SK-N-SH (cell line): Measurements from ENCODE around the gene FRMD4B. TPM values are rescaled to one million over a fixed set of nuclear protein-coding genes. Genes with fewer than 3 reads are reported as not detected.

Source experiments
- CTCF ChIA-PET: fragments of 300-600, 350-600 bp; formaldehyde crosslinking; extraction: SDS; loops from one replicate; lab custom pipeline; 2021; lab: Yijun Ruan, JAX
- POLR2A ChIA-PET: fragments of 350-600 bp; sonication (Branson Sonifier 250); formaldehyde crosslinking; extraction: SDS; loops from one replicate; lab custom pipeline; 2020; ENCODE audit warnings: antibody characterized with exemption, inconsistent platforms; lab: Yijun Ruan, JAX
- DNase-seq: peaks from one replicate; pipeline ENCODE4 v3.0.0; 2012
- H2AFZ ChIP-seq: fragments of 200-600 bp; sonication (generic); 2 replicates; pipeline ENCODE4 v1.8.1; 2016; ENCODE audit warnings: antibody characterized with exemption, mild to moderate bottlenecking, low read depth
- H3F3A ChIP-seq: fragments of 200-600 bp; sonication (generic); replicated peaks from 2 replicates; pipeline ENCODE3; 2016; ENCODE audit warnings: antibody characterized with exemption, mild to moderate bottlenecking; ENCODE audit not compliant: insufficient read depth
- H3K27ac ChIP-seq, 2 experiments: fragments of 200-500 bp in 1 of 2; fragments of 200-600 bp in 1 of 2; sonication (Bioruptor generic) in 1 of 2; sonication (generic), shearing (Covaris generic) in 1 of 2; 2 replicates each; pipeline versions ENCODE4 v1.5.1 to v1.6.1; 2014 to 2016; ENCODE audit warnings: low read depth in 2 of 2, inconsistent platforms in 1 of 2, low read length in 1 of 2, mild to moderate bottlenecking in 1 of 2, mixed read lengths in 1 of 2
- H3K27me3 ChIP-seq: fragments of 200-600 bp; sonication (generic), shearing (Covaris generic); 2 replicates; pipeline ENCODE4 v1.6.1; 2016; ENCODE audit warnings: mixed run types; ENCODE audit not compliant: insufficient read depth
- H3K36me3 ChIP-seq, 2 experiments: fragments of 200-500 bp in 1 of 2; fragments of 200-600 bp in 1 of 2; sonication (Bioruptor generic) in 1 of 2; sonication (generic) in 1 of 2; replicated peaks in 1 of 2; 2 replicates each; pipeline versions ENCODE3 to v1.5.1; 2014 to 2016; ENCODE audit warnings: low read length in 1 of 2, mild to moderate bottlenecking in 1 of 2; ENCODE audit not compliant: insufficient read depth in 2 of 2, control insufficient read depth in 1 of 2
- H3K4me1 ChIP-seq, 2 experiments: fragments of 200-500 bp in 1 of 2; fragments of 200-600 bp in 1 of 2; sonication (Bioruptor generic) in 1 of 2; sonication (generic), shearing (Covaris generic) in 1 of 2; 2 replicates each; pipeline versions ENCODE4 v1.5.1 to v1.6.1; 2014 to 2016; ENCODE audit warnings: low read depth in 1 of 2, low read length in 1 of 2, mixed run types in 1 of 2; ENCODE audit not compliant: insufficient read depth in 2 of 2, control insufficient read depth in 1 of 2
- H3K4me2 ChIP-seq: fragments of 200-600 bp; sonication (generic), shearing (Covaris generic); 2 replicates; pipeline ENCODE4 v1.6.1; 2017; ENCODE audit warnings: mixed run types
- H3K4me3 ChIP-seq, 2 experiments: fragments of 200-500 bp in 1 of 2; fragments of 200-600 bp in 1 of 2; sonication (Bioruptor generic) in 1 of 2; sonication (generic), shearing (Covaris generic) in 1 of 2; 2 replicates each; pipeline versions ENCODE4 v1.5.1 to v1.8.1; 2014 to 2016; ENCODE audit warnings: low read depth in 2 of 2, inconsistent platforms in 1 of 2, low read length in 1 of 2, mild to moderate bottlenecking in 1 of 2, mixed read lengths in 1 of 2, moderate library complexity in 1 of 2
- H3K79me2 ChIP-seq: fragments of 200-600 bp; sonication (generic); 2 replicates; pipeline ENCODE4 v1.8.1; 2017; ENCODE audit warnings: mild to moderate bottlenecking; ENCODE audit not compliant: insufficient read depth
- H3K9ac ChIP-seq: fragments of 200-600 bp; sonication (generic); 2 replicates; pipeline ENCODE4 v1.6.1; 2017; ENCODE audit warnings: mixed run types
- H3K9me2 ChIP-seq: fragments of 200-600 bp; sonication (generic); 2 replicates; pipeline ENCODE4 v1.6.1; 2017; ENCODE audit warnings: mixed run types
- H3K9me3 ChIP-seq: fragments of 200-600 bp; sonication (generic); 2 replicates; pipeline ENCODE4 v1.6.1; 2017; ENCODE audit warnings: mixed run types, mild to moderate bottlenecking, moderate library complexity
- H4K20me1 ChIP-seq: fragments of 200-600 bp; sonication (generic); 2 replicates; pipeline ENCODE4 v1.6.1; 2017; ENCODE audit warnings: mild to moderate bottlenecking, mixed run types; ENCODE audit not compliant: insufficient read depth
- ELF1 ChIP-seq: IDR thresholded peaks from 2 replicates; pipeline ENCODE4 v1.4.0; 2012
- FOSL2 ChIP-seq: IDR thresholded peaks from 2 replicates; pipeline ENCODE4 v1.4.0; 2012; ENCODE audit warnings: low read depth, mild to moderate bottlenecking, moderate library complexity, borderline replicate concordance
- FOXJ3 ChIP-seq: sonication (generic); formaldehyde crosslinking; IDR thresholded peaks from 2 replicates; pipeline ENCODE4 v1.5.1; 2020; ENCODE audit warnings: mild to moderate bottlenecking, missing genetic modification reagents
- GABPA ChIP-seq: IDR thresholded peaks from 2 replicates; pipeline ENCODE4 v1.4.0; 2012; ENCODE audit warnings: low read depth, mild to moderate bottlenecking
- JUND ChIP-seq: IDR thresholded peaks from 2 replicates; pipeline ENCODE4 v1.4.0; 2012
- MEF2A ChIP-seq: IDR thresholded peaks from 2 replicates; pipeline ENCODE4 v1.4.0; 2012; ENCODE audit warnings: low read depth, borderline replicate concordance
- MXI1 ChIP-seq: IDR thresholded peaks from 2 replicates; pipeline ENCODE4 v1.6.1; 2012; ENCODE audit warnings: mild to moderate bottlenecking, low read depth, low read length, improper control_type of control experiment
- NFIC ChIP-seq: IDR thresholded peaks from 2 replicates; pipeline ENCODE4 v1.4.0; 2012; ENCODE audit warnings: borderline replicate concordance
- NRF1 ChIP-seq: IDR thresholded peaks from 2 replicates; pipeline ENCODE4 v1.6.1; 2012; ENCODE audit warnings: low read depth, mild to moderate bottlenecking, low read length
- POLR2AphosphoS5 ChIP-seq: IDR thresholded peaks from 2 replicates; pipeline ENCODE4 v1.6.1; 2012; ENCODE audit warnings: low read depth, low read length
- RCOR1 ChIP-seq: fragments of 150-350 bp; IDR thresholded peaks from 2 replicates; pipeline ENCODE4 v1.6.1; 2017; ENCODE audit warnings: antibody characterized with exemption, low read length
- RXRA ChIP-seq: IDR thresholded peaks from 2 replicates; pipeline ENCODE4 v1.4.0; 2012; ENCODE audit warnings: low read depth, mild to moderate bottlenecking, borderline replicate concordance
- SIN3A ChIP-seq: IDR thresholded peaks from 2 replicates; pipeline ENCODE4 v1.6.1; 2012; ENCODE audit warnings: low read depth, mild to moderate bottlenecking, low read length, moderate library complexity, borderline replicate concordance
- SMC3 ChIP-seq: IDR thresholded peaks from 2 replicates; pipeline ENCODE4 v1.6.1; 2012; ENCODE audit warnings: low read depth, low read length, improper control_type of control experiment
- TCF12 ChIP-seq: IDR thresholded peaks from 2 replicates; pipeline ENCODE4 v1.4.0; 2012
- TEAD4 ChIP-seq: IDR thresholded peaks from 2 replicates; pipeline ENCODE4 v1.4.0; 2012; ENCODE audit warnings: mild to moderate bottlenecking, borderline replicate concordance; ENCODE audit not compliant: insufficient read depth
- WGBS: methylation state at CpG from one replicate; pipeline ENCODE4 v1.1.6; 2017; ENCODE audit warnings: low lambda C conversion rate; 5-methylcytosine and 5-hydroxymethylcytosine counted together
- polyA plus RNA-seq, 3 experiments: library from polyadenylated mRNA; depleted of rRNA; stranded (reverse); fragments of >200 nt; gene quantifications; 2 replicates each; pipeline ENCODE4 v1.2.3, GENCODE V29; 2012
- TF ChIP-seq, protein P1 (sequence below): IDR thresholded peaks from 2 replicates; pipeline ENCODE4 v1.4.0; 2012; ENCODE audit warnings: low read depth, borderline replicate concordance
- TF ChIP-seq, protein P2 (sequence below): IDR thresholded peaks from 2 replicates; pipeline ENCODE4; 2012

The FRMD4B gene
- polyA plus RNA-seq, 1 of the 3 experiments (the other 2 are of a cell fraction) = 0.53 TPM

DNA sequence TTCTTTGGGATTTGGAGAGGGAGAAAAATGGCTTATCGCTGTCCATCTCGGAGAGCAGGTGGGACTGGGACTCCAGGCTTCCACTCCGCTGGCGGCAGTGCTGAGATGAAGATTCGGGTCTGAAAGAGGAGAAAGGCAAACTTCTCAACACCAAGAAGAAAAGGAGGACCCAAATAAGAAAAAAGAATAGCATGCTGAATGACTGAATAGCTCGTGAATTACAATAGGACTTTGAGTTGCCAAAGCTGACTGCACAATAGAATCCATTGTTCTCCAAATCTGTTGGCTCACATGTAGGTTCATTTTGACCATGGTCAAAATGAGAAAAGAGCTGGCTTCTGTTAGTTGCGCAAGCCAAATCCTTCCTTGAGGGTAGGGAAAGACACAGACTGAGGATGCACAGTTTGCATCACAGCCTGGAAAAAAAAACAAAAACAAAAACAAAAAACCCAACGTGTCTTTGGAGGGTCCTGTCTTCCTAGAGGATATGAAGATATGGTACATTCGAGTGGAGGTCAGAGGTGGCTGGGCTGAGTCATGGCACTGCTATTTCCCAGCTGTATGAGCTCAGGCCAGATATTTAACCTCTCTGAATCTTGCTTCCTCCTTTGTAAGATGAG is 204.2 kb downstream of the FRMD4B start:
- Histone ChIP-seq H4K20me1 (no peaks in the 10 kb centered on the region), H3K79me2 (no peaks in the 10 kb centered on the region), H3K4me1 (peaks cover 0 to 17% of the 10 kb centered on the region in 2 experiments; a peak in 1 of 4 replicates), H3K9ac (peak overlapping the region; percentile 62; the same call in 1 of the 2 replicates), H3K27ac (peak overlapping the region in 1 of 2 experiments; percentile 88; a peak in 2 of 4 replicates), H2AFZ (no peak overlapping the region; the same call in 1 of the 2 replicates), H3K4me3 (peak overlapping the region in 1 of 2 experiments; percentile 43; a peak in 1 of 4 replicates), H3K36me3 (peaks cover 0 to 11% of the 10 kb centered on the region in 2 experiments)
- no peak for DNase-seq
- 74% methylated on average over 9 of the region's 9 CpGs for whole genome bisulfite sequencing
- CTCF ChIA-PET = interaction anchor here (1.8 to 4.2 kb wide), 2 partner anchors 20 to 124 kb away, joined by 4 to 20 read pairs; no protein-coding TSS in a partner anchor
- TF ChIP-seq FOSL2 = peak; percentile 78
- TF ChIP-seq TEAD4 = 0 out of 2 replicates have a peak, but pooled peaks have one; percentile 39
- no peak for TF ChIP-seq SIN3A
- no peak for TF ChIP-seq GABPA
- no peak for TF ChIP-seq MEF2A
- TF ChIP-seq MXI1 = no peak
- TF ChIP-seq NFIC = 0 out of 2 replicates have a peak, but pooled peaks have one; percentile 23
- peak; percentile 76 for TF ChIP-seq JUND
- peak; percentile 59 for TF ChIP-seq TCF12
- TF ChIP-seq, all 33 proteins: peak for 5
- Histone ChIP-seq H3K27me3 (no peaks in the 10 kb centered on the region), H3K9me3 (no peaks in the 10 kb centered on the region), H3K9me2 (no peaks in the 10 kb centered on the region), H3K4me2 (peak overlapping the region; percentile 61), H3F3A (peaks cover 31% of the 10 kb centered on the region)
- POLR2A ChIA-PET = no interaction called here

GRCh38 chr3:69180869-69181591 is 204.9 kb downstream of the FRMD4B start:
- H3K9ac ChIP-seq = no peak overlapping the region
- POLR2A ChIA-PET = no interaction called here
- H3K27ac ChIP-seq = peak overlapping the region in 1 of 2 experiments; percentile 88; a peak in 2 of 4 replicates
- no peak overlapping the region for H3K4me3 ChIP-seq
- H3K27me3 ChIP-seq = no peaks in the 10 kb centered on the region
- WGBS = 92% methylated on average over 22 of the region's 23 CpGs
- peaks cover 31% of the 10 kb centered on the region for H3F3A ChIP-seq
- peak overlapping the region; percentile 61 for H3K4me2 ChIP-seq
- H3K9me2 ChIP-seq = no peaks in the 10 kb centered on the region
- DNase-seq = no peak
- H3K4me1 ChIP-seq = peaks cover 0 to 17% of the 10 kb centered on the region in 2 experiments; a peak in 1 of 4 replicates
- CTCF ChIA-PET = interaction anchor here (1.8 to 4.2 kb wide), 2 partner anchors 20 to 125 kb away, joined by 4 to 20 read pairs; no protein-coding TSS in a partner anchor
- no peak overlapping the region for H2AFZ ChIP-seq
- H3K79me2 ChIP-seq = no peaks in the 10 kb centered on the region
- H4K20me1 ChIP-seq = no peaks in the 10 kb centered on the region
- H3K9me3 ChIP-seq = no peaks in the 10 kb centered on the region
- no peak for TF ChIP-seq FOXJ3 (CRISPR knock-in tag)
- no peak for TF ChIP-seq MXI1
- TF ChIP-seq, protein P1, sequence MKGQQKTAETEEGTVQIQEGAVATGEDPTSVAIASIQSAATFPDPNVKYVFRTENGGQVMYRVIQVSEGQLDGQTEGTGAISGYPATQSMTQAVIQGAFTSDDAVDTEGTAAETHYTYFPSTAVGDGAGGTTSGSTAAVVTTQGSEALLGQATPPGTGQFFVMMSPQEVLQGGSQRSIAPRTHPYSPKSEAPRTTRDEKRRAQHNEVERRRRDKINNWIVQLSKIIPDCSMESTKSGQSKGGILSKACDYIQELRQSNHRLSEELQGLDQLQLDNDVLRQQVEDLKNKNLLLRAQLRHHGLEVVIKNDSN = no peak
- no peak for TF ChIP-seq SMC3
- no peak for TF ChIP-seq RCOR1
- TF ChIP-seq NFIC = no peak
- no peak for TF ChIP-seq POLR2AphosphoS5
- no peak for TF ChIP-seq RXRA
- no peak for TF ChIP-seq NRF1
- TF ChIP-seq, protein P2, sequence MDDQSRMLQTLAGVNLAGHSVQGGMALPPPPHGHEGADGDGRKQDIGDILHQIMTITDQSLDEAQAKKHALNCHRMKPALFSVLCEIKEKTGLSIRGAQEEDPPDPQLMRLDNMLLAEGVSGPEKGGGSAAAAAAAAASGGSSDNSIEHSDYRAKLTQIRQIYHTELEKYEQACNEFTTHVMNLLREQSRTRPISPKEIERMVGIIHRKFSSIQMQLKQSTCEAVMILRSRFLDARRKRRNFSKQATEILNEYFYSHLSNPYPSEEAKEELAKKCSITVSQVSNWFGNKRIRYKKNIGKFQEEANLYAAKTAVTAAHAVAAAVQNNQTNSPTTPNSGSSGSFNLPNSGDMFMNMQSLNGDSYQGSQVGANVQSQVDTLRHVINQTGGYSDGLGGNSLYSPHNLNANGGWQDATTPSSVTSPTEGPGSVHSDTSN = no peak
- TF ChIP-seq ELF1 = no peak
- H3K36me3 ChIP-seq = peaks cover 0 to 11% of the 10 kb centered on the region in 2 experiments
